Coronary artery (tissue), 2 donors: Measurements from ENCODE around the gene UCMA.

Source experiments
- DNase-seq: peaks from one replicate; pipeline ENCODE4 v3.0.0-alpha.2; 2017; ENCODE audit warnings: low spot score
- H3K27ac ChIP-seq, 2 donors: fragments of 200-600 bp; sonication (generic); one replicate each; pipeline ENCODE4 v1.5.1; 2016 to 2019
- H3K4me3 ChIP-seq: fragments of 200-600 bp; sonication (generic); 2 replicates; pipeline ENCODE4 v1.5.1; 2016; ENCODE audit warnings: mild to moderate bottlenecking, moderate library complexity
- CTCF ChIP-seq: fragments of 200-600 bp; sonication (generic); IDR thresholded peaks from one replicate; pipeline ENCODE4 v1.5.1; 2019; ENCODE audit warnings: antibody characterized with exemption

UCMA gene

DNA sequence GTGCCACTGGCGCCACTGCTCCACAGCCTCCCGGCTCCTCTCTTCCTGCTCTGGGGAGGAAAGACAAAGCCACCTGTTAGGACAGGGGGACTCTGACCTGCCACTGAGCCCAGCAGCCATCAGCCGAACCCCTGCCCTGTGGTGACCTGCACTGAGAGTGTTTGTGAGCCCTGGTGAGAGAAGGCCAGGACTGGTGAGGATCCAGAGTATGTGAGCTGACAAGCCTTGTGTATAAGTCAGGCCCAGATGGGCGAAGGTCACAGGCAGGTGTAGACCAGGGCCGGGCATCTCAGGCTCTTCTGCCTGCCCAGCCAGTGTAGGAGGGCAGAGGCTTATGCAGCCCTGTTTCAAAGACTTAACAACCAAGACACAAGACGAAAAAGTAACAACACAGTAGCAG lies 12.0 kb downstream of the UCMA start:
- no peak for DNase-seq
- no peak for TF ChIP-seq CTCF
- no peak overlapping the region for H3K4me3 ChIP-seq
- H3K27ac ChIP-seq, result no peak overlapping the region

DNA sequence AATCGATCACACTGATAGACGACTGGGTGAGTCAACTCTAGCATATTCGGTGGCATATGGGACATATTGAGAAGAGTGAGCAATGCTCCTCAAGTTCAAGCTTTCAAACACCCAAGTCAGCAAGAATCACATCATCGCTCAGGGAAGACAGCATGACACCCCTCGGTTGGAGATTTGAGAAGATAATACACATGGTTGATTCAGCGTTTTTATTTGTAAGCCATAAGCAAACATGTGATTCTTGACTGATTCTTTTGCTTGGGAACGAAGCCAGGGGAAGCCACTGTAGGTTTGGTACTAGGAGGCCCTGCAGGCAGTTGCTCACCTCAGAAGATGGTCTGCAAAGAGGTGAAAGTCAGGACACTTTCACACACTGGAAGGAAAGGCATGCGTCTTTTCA lies 12.6 kb downstream of the UCMA start:
- no peak for DNase-seq
- Histone ChIP-seq H3K4me3 (no peak overlapping the region), H3K27ac (no peak overlapping the region)
- no peak for TF ChIP-seq CTCF

DNA sequence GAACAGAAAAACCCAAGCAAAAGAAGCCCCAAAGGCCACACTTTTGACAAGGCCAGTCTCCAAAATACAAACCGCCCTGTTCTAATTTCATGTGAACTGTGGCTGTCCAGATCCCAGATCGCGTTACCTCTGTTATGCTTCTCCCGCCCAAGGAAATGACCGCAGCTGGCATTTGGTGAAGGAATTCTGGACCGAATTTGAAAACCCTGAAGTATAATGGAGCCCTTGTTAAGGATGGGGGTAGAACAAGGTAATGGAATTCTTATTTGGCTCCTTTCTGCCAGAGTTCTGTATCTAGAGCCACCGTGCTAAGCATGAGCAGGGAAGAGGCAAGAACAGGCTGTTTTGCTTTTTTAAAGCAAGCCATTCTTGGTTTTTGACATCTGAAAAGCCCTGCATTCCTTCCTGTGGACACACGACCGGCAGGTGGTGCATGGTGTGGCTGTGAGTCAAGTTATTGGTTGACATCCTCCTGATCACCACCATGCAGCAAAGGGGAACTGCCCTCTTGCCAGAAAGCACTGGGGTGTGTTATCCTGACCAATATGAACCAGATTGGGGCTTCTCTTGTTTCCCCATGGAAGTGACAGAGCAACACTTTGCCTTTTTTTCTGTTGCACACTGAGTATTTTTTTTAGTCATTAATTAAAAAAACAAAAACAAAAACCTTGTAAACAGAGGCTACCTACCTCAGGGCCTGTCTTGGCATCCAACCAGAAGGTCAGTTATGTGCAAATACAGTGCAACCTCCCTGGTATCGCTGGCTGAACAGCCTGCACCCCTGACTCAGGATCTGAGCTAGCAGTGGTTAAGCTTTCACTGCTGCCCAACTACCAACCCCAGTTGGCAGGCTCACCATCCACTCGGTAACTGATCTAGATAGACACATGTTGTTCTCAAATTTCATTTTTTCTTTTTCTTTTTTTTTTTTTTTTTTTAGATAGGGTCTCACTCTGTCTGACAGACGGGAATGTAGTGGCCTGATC lies 14.2 kb downstream of the UCMA start:
- no peak for TF ChIP-seq CTCF
- Histone ChIP-seq H3K4me3 (no peak overlapping the region), H3K27ac (no peak overlapping the region)
- DNase-seq, result no peak

DNA sequence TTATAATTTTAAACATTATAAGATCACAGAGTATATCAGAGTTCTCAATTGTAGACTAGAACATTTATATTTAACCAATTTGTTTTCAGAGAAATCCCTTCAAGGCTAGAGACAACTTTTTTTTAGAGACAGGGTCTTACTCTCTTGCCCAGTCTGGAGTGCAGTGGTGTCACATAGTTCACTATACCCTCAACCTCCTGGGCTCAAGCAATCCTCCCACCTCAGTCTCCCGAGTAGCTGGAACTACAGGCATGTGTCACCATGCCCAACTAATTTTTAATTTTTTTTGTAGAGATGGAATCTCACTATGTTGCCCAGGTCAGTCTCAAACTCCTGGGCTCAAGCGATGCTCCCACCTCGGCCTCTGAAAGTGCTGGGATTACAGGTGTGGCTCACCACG lies 15.3 kb downstream of the UCMA start:
- no peak for TF ChIP-seq CTCF
- no peak for DNase-seq
- Histone ChIP-seq H3K27ac (no peak overlapping the region), H3K4me3 (no peak overlapping the region)

- Histone ChIP-seq H3K27ac (no peak overlapping the region), H3K4me3 (no peak overlapping the region)
- no peak for TF ChIP-seq CTCF
- DNase-seq, result no peak
These were observed 21.0 kb downstream of the UCMA start for GRCh38 chr10:13213163-13213562.

GRCh38 chr10:13206546-13207443 lies 27.4 kb downstream of the UCMA start:
- peak; percentile 10 for TF ChIP-seq CTCF
- no peak for DNase-seq
- Histone ChIP-seq H3K27ac (no peak overlapping the region), H3K4me3 (no peak overlapping the region)
